ENCODE data around the gene MOAP1.
A peak's percentile ranks its signal among the peaks of the same experiment; 100 is the strongest.
"Not testable (repeated sequence)": the region's sequence is repeated elsewhere in the genome, so short reads cannot be mapped to it uniquely, and the experiment has no call there.

The MOAP1 gene

GRCh38 chr14:93183596-93184317 is 940 bp downstream of the MOAP1 start:
- no peak for TF ChIP-seq CTCF (conservative IDR thresholded peaks at IDR 0.05; ENCODE audit: low read depth, low read length)
- no peak for DNase-seq (ENCODE audit: low read depth)
- H3K4me3 ChIP-seq (ENCODE audit: low read depth, low read length) = peak overlapping the region; percentile 99

GRCh38 chr14:93175492-93175891 is 9.2 kb downstream of the MOAP1 start:
- TF ChIP-seq CTCF (conservative IDR thresholded peaks at IDR 0.05; ENCODE audit: low read depth, low read length) = no peak
- no peak overlapping the region for H3K4me3 ChIP-seq (ENCODE audit: low read depth, low read length)
- no peak for DNase-seq (ENCODE audit: low read depth)

GRCh38 chr14:93174731-93175130 is 10.0 kb downstream of the MOAP1 start:
- not testable (repeated sequence) for H3K4me3 ChIP-seq (ENCODE audit: low read depth, low read length); DNase-seq (ENCODE audit: low read depth)

- no peak for TF ChIP-seq CTCF (conservative IDR thresholded peaks at IDR 0.05; ENCODE audit: low read depth, low read length)
- H3K4me3 ChIP-seq (ENCODE audit: low read depth, low read length) = no peak overlapping the region
- peak; percentile 64 for DNase-seq (ENCODE audit: low read depth)
These were observed 10.7 kb downstream of the MOAP1 start for GRCh38 chr14:93173943-93174395.

GRCh38 chr14:93171376-93171775 is 13.3 kb downstream of the MOAP1 start:
- peak; percentile 26 for DNase-seq (ENCODE audit: low read depth)
- TF ChIP-seq CTCF (conservative IDR thresholded peaks at IDR 0.05; ENCODE audit: low read depth, low read length) = no peak
- H3K4me3 ChIP-seq (ENCODE audit: low read depth, low read length) = no peak overlapping the region

GRCh38 chr14:93170141-93170540 is 14.6 kb downstream of the MOAP1 start:
- not testable (repeated sequence) for DNase-seq (ENCODE audit: low read depth); H3K4me3 ChIP-seq (ENCODE audit: low read depth, low read length)

GRCh38 chr14:93169619-93170018 is 15.1 kb downstream of the MOAP1 start:
- not testable (repeated sequence) for DNase-seq (ENCODE audit: low read depth); H3K4me3 ChIP-seq (ENCODE audit: low read depth, low read length)

- DNase-seq (ENCODE audit: low read depth); H3K4me3 ChIP-seq (ENCODE audit: low read depth, low read length): not testable (repeated sequence)
These were observed 16.1 kb downstream of the MOAP1 start for GRCh38 chr14:93168610-93169009.

GRCh38 chr14:93165271-93166265 is 19.1 kb downstream of the MOAP1 start:
- not testable (repeated sequence) for DNase-seq (ENCODE audit: low read depth); H3K4me3 ChIP-seq (ENCODE audit: low read depth, low read length)
